Epidermal melanocyte (primary cell): Measurements from ENCODE around the gene CELSR1.

ENCODE experiments used
- DNase-seq: peaks from one replicate; pipeline ENCODE4 v3.0.0; 2011; ENCODE audit warnings: low spot score; ENCODE audit not compliant: insufficient read length

The CELSR1 gene

DNA sequence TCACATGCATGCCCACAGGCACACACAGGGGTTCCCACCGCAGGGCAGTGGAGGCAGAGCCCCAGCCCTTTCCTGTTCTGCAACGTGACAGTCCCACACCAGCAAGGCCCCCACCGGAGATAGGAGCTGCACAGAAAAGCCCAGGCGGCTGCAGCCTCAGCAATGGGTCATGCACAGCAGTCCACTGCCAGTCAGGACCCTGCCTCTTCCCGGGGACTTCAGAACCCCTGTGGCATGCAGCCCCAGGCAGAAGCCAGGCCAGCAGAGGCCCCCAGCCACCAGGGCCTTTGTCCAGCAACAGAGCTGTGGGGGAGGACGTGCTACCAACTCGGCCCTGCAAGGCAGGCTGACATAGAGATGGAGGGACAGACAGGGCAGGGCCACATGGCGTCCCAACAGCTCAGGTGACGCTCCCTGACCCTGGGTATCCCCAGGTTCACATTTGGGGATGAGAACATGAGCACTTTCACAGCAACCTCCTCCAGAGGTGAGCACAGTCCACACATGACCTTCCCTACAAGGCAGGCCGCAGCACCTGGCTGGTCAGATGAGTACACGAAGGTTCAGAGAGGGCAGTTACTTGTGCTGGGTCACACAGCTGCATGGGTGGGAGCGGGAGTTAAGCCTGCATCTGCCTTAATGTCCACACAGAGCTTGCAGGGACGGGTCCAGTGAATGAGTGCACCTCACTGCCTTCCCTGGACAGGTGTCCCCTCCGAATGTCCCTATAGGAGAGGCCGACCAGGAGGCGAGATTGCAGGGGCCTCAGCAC is 87.3 kb downstream of the CELSR1 start:
- no peak for DNase-seq

DNA sequence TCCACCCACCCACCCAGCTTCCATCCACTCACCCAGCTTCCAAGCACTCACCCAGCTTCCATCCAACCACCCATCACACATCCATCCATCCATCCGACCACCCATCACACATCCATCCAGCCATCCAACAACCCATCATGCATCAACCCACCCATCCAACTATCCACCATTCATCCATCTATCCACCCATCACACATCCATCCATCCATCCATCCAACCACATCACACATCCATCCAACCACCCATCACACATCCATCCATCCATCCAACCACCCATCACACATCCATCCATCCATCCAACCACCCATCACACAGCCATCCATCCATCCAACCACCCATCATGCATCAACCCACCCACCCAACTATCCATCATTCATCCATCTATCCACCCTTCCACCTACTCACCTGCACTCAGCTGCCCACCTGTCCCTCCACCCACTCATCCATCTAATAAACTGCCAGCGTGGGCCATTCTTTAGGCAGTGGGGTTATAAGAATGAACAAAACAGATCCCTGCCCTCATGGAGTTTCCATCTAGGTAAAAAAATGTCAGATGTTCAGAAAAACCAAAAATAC is 88.2 kb downstream of the CELSR1 start:
- DNase-seq, result no peak

GRCh38 chr22:46448333-46448732 is 89.1 kb downstream of the CELSR1 start:
- no peak for DNase-seq

- no peak for DNase-seq
Measured at GRCh38 chr22:46447906-46448305, 89.5 kb downstream of the CELSR1 start.

GRCh38 chr22:46446799-46447198 is 90.6 kb downstream of the CELSR1 start:
- DNase-seq, result no peak

GRCh38 chr22:46445771-46446420 is 91.5 kb downstream of the CELSR1 start:
- DNase-seq, result no peak

DNA sequence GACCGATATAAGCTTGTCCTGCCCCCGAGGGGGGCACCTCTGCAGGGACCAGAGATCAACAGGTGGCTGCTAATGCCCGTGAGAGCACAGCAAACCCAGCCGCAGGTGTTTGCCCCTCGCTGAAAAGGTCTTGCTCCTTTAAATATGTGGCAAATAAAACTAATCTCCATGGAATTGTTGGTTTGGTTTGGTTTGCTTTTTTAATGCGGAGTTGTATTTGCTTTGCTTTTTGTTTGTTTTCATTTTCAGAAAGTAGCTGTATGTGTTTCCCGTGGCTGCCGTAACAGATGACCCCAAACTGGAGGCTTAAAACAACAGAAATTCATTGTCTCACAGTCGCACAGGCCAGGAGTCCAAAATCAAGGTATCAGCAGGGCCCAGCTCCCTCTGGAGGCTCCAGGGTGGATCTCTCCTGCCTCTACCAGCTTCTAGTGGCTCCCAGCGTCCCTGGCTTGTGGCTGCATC is 93.0 kb downstream of the CELSR1 start:
- DNase-seq, result no peak

DNA sequence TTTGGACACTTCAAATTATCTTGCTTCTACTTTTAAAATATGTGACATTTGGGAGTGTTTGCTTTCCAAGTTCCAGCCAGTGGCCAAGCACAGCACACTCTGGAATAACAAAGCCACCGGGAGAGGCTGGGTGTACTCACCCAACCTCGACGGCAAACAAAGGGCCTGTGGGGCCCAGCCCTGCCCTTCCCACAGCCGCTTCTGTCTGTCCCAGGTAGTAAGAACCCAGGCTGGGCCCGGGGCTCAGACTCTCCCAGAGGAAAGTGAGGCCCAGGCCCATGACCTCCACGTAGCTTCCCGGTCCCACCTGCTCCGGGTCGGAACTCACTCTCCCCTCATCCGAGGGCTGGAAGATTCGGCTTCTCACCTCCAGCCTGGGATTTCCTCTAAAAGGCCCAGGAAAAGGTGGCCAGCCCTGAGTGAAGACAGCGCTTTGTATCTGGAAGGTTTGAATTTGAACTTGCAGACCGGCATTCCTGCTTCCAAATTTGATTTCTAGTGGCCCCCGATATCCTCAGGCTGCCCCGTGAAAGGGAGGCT is 93.5 kb downstream of the CELSR1 start:
- DNase-seq, result no peak

DNA sequence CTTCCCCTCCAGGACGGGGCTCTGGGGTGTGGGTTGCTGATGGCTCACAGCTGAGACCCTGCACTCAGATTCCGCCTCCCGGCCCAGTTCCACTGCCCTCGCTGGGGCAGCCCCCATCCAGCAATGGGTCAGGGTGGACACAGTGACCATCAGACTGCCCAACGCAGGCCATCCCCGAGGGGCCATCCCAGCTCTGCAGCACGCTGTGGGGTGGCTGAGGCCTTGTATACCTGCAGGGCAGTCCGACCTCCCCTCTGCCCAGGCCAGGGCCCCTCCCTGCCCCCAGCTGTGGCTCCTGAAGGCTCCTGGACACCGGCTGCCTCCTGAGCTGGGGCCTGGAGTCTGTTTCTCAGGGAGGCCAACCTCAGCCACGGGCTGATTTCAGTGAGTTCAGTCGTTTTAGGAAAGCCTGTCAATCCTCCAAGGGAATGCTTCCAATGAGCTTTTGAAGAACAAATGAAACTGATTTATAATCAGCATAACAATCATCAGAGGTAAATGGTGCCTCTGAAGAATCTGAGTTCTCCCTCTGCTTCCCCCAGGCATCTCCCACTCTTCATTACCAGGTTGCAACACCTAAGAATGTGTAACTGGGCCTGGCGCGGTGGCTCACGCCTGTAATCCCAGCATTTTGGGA is 95.1 kb downstream of the CELSR1 start:
- no peak for DNase-seq

DNA sequence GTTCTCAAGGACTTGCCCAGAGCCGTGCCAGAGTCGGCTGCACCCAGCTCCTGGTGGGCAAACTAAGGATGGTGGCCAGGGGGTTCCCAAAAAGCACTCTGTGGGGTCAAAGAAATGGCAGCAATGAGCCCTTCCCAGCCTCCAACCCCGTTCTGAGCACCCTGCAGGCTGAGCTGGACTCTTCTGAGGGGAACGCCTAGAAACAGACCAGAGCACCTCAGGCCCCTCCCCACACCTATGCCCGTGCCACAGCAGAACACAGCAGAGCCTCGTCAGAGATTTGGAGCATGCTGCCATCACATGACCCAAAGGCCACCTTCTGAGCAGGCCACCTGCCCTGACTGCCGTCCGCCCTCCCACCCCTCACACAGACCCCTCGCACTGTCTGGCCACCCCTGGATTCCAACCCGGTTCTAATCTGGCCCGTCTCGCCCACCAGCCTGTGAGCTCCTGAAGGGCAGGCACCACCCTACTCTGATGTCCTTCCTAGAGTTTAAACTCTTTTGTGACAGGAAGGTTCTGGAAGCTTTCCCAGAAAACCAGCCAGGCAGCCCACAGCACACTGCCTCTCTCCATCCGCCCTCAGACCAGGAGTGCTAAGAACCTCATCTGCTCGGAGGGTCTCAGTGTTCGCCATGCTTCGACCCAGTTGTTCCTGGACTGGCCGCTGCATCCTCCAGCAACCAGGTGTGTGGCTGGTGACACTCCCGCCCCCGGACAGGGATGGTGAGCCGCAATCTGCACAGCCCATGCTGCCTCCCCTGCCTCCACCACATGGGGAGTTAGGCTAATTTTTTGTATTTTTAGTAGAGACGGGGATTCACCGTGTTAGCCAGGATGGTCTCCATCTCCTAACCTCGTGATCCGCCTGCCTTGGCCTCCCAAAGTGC is 97.6 kb downstream of the CELSR1 start:
- DNase-seq, result no peak

- DNase-seq, result no peak
Measured at GRCh38 chr22:46439111-46439510, 98.3 kb downstream of the CELSR1 start.

GRCh38 chr22:46437671-46438440 is 99.6 kb downstream of the CELSR1 start:
- no peak for DNase-seq

DNA sequence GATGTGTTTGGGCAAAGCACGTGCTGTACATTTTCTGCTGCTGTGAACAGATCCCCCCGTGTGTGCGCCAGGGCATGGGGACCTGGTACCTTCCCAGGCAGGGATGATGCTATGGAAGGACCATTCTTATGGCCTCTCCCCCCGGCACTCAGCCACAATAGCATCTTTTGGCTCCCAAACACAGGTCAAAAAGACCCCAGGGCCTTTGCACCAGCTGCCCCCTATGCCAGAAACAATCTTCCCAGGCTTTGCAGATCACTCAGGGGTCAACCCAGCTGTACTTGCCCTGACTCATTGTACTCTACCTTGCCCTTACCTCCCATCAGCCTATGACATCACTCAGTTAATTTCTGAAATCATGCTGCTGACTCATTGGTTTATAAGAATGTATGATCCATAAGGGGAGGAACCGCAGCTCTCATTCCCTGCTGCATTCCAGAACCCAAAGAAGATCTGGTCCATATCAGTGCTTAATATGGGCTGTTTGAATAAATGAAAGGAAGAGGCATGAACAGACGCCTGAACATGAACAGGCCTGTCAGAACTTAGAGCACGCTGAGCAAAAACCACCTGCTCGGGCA is 100.7 kb downstream of the CELSR1 start:
- no peak for DNase-seq

DNA sequence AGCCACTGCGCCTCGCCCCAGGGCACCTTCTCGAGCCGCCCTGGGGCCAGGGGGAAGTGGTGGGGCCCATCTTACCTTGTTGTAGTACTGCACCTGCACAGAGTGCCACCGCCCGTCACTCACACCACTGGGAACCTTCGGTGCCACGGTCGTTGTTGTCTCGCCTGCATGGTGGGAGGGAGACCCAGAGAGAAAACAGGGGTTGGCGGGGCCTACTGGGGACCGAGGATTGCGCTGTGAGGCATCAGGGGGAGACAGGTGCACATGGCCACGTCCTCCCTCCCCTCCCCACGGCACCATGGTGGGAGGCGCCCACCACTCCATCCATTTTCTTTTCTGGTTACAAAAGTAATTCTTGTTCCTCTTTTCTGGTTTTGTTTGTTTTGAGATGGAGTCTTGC is 104.1 kb downstream of the CELSR1 start:
- no peak for DNase-seq

GRCh38 chr22:46432164-46433068 is 105.0 kb downstream of the CELSR1 start:
- no peak for DNase-seq

GRCh38 chr22:46430961-46431838 is 106.2 kb downstream of the CELSR1 start:
- no peak for DNase-seq

- DNase-seq, result no peak
Measured at GRCh38 chr22:46429325-46429853, 108.0 kb downstream of the CELSR1 start.
